Thyroid gland (tissue), 4 donors: ENCODE results near the gene EXOC3. TPM values are rescaled to one million over a fixed set of nuclear protein-coding genes. Genes with fewer than 3 reads are reported as not detected.
"Not testable (repeated sequence)": the region's sequence is repeated elsewhere in the genome, so short reads cannot be mapped to it uniquely, and the experiment has no call there.

ENCODE experiments used
- DNase-seq, 2 donors: peaks; one replicate each; pipeline ENCODE4 v3.0.0-alpha.2; 2019
- H3K27ac ChIP-seq, 3 donors: fragments of 200-600 bp; sonication (generic); 1 replicate in 2 of 3; 2 replicates in 1 of 3; pipeline ENCODE4 v1.5.1; 2016 to 2019; ENCODE audit warnings: mild to moderate bottlenecking in 1 of 3, moderate library complexity in 1 of 3
- H3K27me3 ChIP-seq: fragments of 200-600 bp; sonication (generic); one replicate; pipeline ENCODE4 v1.5.1; 2019
- H3K36me3 ChIP-seq, 2 donors: fragments of 200-600 bp; sonication (generic); one replicate each; pipeline ENCODE4 v1.5.1; 2016 to 2019
- H3K4me1 ChIP-seq, 2 donors: fragments of 200-600 bp; sonication (generic); one replicate each; pipeline ENCODE4 v1.5.1; 2017 to 2019
- H3K4me3 ChIP-seq, 3 donors: fragments of 200-600 bp; sonication (generic); replicated peaks in 1 of 3; 1 replicate in 2 of 3; 2 replicates in 1 of 3; pipeline ENCODE4 v1.5.1; 2016; ENCODE audit warnings: mild to moderate bottlenecking in 1 of 3
- H3K9me3 ChIP-seq: fragments of 200-600 bp; sonication (generic); one replicate; pipeline ENCODE4 v1.5.1; 2017
- POLR2A ChIP-seq, 2 donors: fragments of 450-650 bp; IDR thresholded peaks; one replicate each; pipeline ENCODE4 v1.6.1; 2017; ENCODE audit warnings: antibody characterized with exemption in 2 of 2, mild to moderate bottlenecking in 2 of 2, moderate library complexity in 1 of 2
- WGBS, 2 donors: methylation state at CpG; one replicate each; pipeline ENCODE4 v1.1.5; 2017; 5-methylcytosine and 5-hydroxymethylcytosine counted together
- intact Hi-C: fragments of 100-400 bp; cut with DNase I; formaldehyde crosslinking; loops from one replicate; pipeline ENCODE4 v1.15.1; 2023
- total RNA-seq, 4 donors: library from RNA; depleted of rRNA; stranded (reverse); fragments of >200 nt; gene quantifications; one replicate each; pipeline ENCODE4 v1.2.3, GENCODE V29; 2016
- TF ChIP-seq, protein P1 (sequence below), 6 experiments: fragments of 200-600 bp in 3 of 6; fragments of 450-650 bp in 3 of 6; sonication (generic) in 3 of 6; IDR thresholded peaks; one replicate each; pipeline ENCODE4 v1.5.1; 2016 to 2019; ENCODE audit warnings: antibody characterized with exemption in 6 of 6, mild to moderate bottlenecking in 2 of 6, inconsistent platforms in 1 of 6, moderate library complexity in 1 of 6

Gene EXOC3
- total RNA-seq, 4 donors from 2014 or later: 39.7 to 49.6 (median 45.0) TPM

DNA sequence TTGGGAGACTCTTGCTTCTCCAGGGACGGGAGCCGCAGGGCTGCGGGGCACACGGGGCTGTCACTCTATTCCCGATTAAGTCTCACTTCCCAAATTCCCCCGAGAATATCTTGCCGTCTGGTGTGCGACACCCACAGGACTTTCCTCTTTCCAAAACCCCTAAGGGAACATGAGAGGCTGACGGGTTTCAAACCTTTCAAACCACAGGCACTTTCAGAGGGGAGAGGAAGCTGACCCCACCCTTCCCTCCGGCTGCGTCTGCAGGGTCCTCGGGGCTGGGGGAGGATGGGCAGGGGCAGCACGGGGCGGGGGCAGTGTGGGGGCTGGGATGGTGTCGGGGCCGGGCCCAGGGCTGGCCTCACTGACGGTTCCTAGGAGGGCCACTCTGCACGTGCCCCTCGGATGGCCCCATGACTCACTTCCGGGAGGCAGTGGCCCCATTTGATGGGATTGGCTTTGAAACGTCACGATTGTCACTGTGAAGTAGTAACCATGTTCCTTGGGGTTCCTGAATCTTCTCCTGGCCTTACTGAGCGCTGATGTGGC, 43.0 kb downstream of the EXOC3 start:
- Histone ChIP-seq H3K27me3 (no peaks in the 10 kb centered on the region), H3K9me3 (no peaks in the 10 kb centered on the region), H3K4me3 (no peak overlapping the region), H3K4me1 (no peaks in the 10 kb centered on the region), H3K36me3 (no peaks in the 10 kb centered on the region), H3K27ac (no peak overlapping the region)
- intact Hi-C loops: no loop called here
- WGBS, 2 donors: 51 to 73% methylated on average over 15 to 19 of the region's 23 CpGs
- DNase-seq: no peak
- TF ChIP-seq, protein P1, sequence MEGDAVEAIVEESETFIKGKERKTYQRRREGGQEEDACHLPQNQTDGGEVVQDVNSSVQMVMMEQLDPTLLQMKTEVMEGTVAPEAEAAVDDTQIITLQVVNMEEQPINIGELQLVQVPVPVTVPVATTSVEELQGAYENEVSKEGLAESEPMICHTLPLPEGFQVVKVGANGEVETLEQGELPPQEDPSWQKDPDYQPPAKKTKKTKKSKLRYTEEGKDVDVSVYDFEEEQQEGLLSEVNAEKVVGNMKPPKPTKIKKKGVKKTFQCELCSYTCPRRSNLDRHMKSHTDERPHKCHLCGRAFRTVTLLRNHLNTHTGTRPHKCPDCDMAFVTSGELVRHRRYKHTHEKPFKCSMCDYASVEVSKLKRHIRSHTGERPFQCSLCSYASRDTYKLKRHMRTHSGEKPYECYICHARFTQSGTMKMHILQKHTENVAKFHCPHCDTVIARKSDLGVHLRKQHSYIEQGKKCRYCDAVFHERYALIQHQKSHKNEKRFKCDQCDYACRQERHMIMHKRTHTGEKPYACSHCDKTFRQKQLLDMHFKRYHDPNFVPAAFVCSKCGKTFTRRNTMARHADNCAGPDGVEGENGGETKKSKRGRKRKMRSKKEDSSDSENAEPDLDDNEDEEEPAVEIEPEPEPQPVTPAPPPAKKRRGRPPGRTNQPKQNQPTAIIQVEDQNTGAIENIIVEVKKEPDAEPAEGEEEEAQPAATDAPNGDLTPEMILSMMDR (IDR thresholded peaks at IDR 0.05): no peak
- no peak for TF ChIP-seq POLR2A (IDR thresholded peaks at IDR 0.05)

DNA sequence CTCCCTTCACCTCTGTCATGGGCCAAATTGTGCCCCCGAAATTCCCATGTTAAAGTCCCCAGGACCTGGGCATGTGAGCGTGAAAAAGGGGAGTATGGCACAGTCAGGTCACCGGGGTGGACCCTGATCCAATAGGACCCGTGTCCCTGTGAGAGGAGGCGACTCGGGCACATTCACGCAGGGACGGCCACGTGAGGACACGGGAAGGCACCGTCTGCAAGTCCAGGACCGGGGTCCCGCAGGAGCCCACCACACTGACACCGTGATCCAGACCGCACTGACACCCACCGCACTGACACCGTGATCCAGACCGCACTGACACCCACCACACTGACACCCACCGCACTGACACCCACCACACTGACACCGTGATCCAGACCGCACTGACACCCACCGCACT, 43.6 kb downstream of the EXOC3 start:
- DNase-seq, H3K4me1 ChIP-seq, H3K4me3 ChIP-seq, H3K27ac ChIP-seq, H3K36me3 ChIP-seq, H3K27me3 ChIP-seq, intact Hi-C loops, H3K9me3 ChIP-seq: not testable (repeated sequence)
- 87 to 98% methylated on average over 8 to 16 of the region's 22 CpGs for WGBS, 2 donors

DNA sequence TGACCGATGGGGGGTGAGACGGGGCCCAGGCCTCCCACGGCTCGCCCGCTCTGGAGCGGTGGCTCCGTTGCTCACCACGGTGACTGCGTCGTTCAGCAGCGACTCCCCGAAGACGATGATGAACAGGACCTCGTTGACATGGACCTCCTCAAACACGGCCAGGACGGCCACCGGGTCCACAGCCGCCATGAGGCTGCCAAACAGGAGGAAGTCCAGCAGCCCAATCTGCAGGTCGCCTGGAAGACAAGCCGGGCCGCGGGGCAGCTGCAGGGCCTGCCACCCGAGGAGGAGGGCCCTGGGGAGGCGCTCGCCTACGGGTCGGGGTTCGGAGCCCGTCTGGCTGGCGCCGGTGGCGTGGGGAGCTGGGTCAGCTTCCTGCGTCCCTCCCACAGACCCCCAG, 45.3 kb downstream of the EXOC3 start:
- Histone ChIP-seq H3K36me3 (no peaks in the 10 kb centered on the region), H3K4me1 (no peaks in the 10 kb centered on the region), H3K4me3 (no peak overlapping the region), H3K27me3 (no peaks in the 10 kb centered on the region), H3K27ac (no peak overlapping the region), H3K9me3 (no peaks in the 10 kb centered on the region)
- 89% methylated on average over 12 to 17 of the region's 33 CpGs for WGBS, 2 donors
- DNase-seq: no peak
- no peak for TF ChIP-seq POLR2A (IDR thresholded peaks at IDR 0.05)
- TF ChIP-seq, protein P1 (IDR thresholded peaks at IDR 0.05): no peak
- intact Hi-C loops: no loop called here

DNA sequence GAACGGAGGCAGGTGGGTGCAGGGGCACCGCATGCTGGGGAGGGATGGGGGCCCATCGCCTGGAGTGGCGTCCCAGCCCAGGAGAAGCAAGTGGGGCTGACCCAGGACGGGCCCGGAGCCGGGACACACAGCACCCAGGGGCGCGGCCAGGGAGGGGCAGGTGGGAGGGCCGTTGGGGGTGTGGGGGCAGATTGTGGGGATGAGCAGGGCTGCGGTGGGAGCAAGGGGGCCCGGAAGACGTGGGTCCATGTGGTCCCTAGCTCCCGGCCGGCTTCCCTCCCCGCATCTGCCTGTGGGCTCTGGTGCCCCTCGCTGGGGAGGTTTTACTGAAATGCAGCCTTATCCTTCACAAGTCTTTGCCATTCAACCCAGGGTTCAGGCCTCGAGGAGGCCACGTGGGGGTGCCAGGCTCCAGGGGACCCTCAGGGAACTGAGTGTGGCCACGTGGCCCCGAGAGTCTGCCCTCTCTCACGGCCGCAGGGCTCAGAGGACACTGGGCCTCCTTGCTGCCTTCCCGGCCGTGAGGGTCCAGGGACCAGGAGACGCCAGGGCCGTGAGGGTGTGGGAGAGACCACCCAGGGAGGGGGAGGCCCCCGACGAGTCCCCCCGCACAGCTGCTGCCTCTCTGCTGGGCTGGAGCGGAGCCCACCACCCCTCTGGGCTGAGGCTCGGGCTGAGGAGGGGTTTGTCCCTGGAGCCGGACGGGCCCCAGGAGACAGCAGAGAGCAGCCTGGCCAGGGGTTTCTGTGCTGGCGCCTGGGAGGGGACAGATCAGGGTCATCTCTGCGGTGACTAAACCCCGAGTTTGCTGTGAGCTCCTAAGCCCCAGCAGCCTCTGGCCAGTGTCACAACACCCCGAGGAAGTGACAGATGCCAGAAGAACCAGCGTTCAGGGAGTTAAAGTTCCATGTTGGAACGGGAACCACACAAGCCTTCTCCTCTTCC, 46.0 kb downstream of the EXOC3 start:
- Histone ChIP-seq H3K27ac (no peak overlapping the region), H3K36me3 (no peaks in the 10 kb centered on the region), H3K4me1 (no peaks in the 10 kb centered on the region), H3K27me3 (no peaks in the 10 kb centered on the region), H3K9me3 (no peaks in the 10 kb centered on the region), H3K4me3 (no peak overlapping the region)
- no peak for DNase-seq
- intact Hi-C loops: no loop called here
- TF ChIP-seq POLR2A (IDR thresholded peaks at IDR 0.05): no peak
- 54 to 84% methylated on average over 22 to 31 of the region's 40 CpGs for WGBS, 2 donors

DNA sequence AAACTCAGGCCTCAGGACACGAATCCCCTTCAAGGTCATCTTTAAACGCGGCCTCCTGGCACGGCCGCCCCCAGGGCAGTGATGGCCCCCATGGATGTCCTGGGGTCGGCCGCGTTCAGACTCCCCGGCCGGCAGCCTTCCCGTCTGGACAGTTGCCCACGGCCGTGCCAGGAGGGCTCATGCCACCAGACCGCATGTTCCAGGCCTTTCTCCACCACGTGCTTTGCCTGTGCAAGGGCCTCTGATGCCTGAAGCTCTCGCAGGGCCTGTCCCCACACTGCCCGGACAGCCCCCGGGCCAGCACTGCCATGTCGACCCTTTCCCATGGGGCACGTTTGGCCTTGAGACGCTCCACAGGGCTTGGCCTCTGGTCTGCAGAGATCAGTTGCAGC, 46.7 kb downstream of the EXOC3 start:
- no peak overlapping the region for H3K27ac ChIP-seq
- intact Hi-C loops: no loop called here
- H3K4me1 ChIP-seq: no peaks in the 10 kb centered on the region
- H3K27me3 ChIP-seq: no peaks in the 10 kb centered on the region
- TF ChIP-seq, protein P1 (IDR thresholded peaks at IDR 0.05): no peak
- no peak for TF ChIP-seq POLR2A (IDR thresholded peaks at IDR 0.05)
- no peak for DNase-seq
- 78 to 84% methylated on average over 17 to 21 of the region's 21 CpGs for WGBS, 2 donors
- no peaks in the 10 kb centered on the region for H3K36me3 ChIP-seq
- H3K9me3 ChIP-seq: no peaks in the 10 kb centered on the region
- H3K4me3 ChIP-seq: no peak overlapping the region
